GM12874 (cell line): Measurements from ENCODE around the gene CDYL2.

Source experiments
- TF ChIP-seq, protein P1 (sequence below): IDR thresholded peaks from 2 replicates; pipeline ENCODE4 v1.5.1; 2011; ENCODE audit warnings: low read depth, mild to moderate bottlenecking, control low read depth, low read length, moderate library complexity; ENCODE audit not compliant: insufficient read depth

The CDYL2 gene

GRCh38 chr16:80604600-80605355, 199.6 kb downstream of the CDYL2 start:
- TF ChIP-seq, protein P1, sequence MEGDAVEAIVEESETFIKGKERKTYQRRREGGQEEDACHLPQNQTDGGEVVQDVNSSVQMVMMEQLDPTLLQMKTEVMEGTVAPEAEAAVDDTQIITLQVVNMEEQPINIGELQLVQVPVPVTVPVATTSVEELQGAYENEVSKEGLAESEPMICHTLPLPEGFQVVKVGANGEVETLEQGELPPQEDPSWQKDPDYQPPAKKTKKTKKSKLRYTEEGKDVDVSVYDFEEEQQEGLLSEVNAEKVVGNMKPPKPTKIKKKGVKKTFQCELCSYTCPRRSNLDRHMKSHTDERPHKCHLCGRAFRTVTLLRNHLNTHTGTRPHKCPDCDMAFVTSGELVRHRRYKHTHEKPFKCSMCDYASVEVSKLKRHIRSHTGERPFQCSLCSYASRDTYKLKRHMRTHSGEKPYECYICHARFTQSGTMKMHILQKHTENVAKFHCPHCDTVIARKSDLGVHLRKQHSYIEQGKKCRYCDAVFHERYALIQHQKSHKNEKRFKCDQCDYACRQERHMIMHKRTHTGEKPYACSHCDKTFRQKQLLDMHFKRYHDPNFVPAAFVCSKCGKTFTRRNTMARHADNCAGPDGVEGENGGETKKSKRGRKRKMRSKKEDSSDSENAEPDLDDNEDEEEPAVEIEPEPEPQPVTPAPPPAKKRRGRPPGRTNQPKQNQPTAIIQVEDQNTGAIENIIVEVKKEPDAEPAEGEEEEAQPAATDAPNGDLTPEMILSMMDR = no peak

- TF ChIP-seq, protein P1 = no peak
Observed at GRCh38 chr16:80602894-80603293, 201.5 kb downstream of the CDYL2 start.

- TF ChIP-seq, protein P1 = no peak
Observed at GRCh38 chr16:80601182-80601581, 203.2 kb downstream of the CDYL2 start.

DNA sequence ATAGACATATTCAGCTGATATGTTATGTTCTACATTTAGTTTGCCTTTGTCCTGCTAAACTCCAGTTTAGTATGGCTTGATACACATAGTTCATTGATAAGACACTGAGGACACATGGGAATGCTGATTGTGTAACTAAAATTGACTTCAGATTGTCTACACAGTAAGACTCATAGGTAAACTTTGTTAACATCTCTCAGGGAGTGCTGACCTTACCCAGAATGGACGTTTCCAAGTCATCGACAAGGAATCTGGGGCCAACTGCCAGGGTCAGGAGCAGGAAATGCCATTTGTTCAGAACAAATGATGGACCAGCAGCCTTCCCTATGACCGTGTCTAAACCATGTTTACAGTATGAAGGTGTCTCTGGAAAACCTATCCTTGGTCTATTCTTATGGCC, 204.9 kb downstream of the CDYL2 start:
- TF ChIP-seq, protein P1 = no peak

- TF ChIP-seq, protein P1 = no peak
Observed at GRCh38 chr16:80596507-80597207, 207.7 kb downstream of the CDYL2 start.

DNA sequence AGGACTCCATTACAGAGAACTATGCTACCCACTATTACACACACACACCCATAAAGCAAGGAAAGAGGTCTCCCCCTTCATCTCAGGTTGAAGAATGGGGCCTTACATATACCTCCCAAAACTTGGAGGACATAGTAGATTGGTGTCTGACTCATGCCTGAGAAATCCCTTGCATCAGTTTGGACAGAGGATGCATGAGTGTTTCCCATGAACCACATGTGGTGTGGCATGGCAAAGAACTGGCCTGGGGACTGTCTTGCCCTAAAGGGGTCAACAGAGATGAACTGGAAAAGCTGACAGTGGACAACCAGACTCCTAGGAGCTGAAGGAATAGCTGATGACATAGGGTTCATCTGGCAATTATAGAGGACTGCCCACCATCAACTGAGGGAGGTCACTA, 209.6 kb downstream of the CDYL2 start:
- TF ChIP-seq, protein P1 = no peak

- TF ChIP-seq, protein P1 = no peak
Observed at GRCh38 chr16:80592273-80592672, 212.1 kb downstream of the CDYL2 start.
